ENCODE results near the gene TTC9C. TPM values are rescaled to one million over a fixed set of nuclear protein-coding genes. Genes with fewer than 3 reads are reported as not detected.

TTC9C gene
- total RNA-seq = 33.1 and 36.9 TPM in 2 replicates

GRCh38 chr11:62728171-62728988 is at the start of gene TTC9C:
TTC9C (plus strand) TSS chr11:62728486; CDS start chr11:62728849, 363 bp downstream.

GRCh38 chr11:62678770-62679696 is 49.3 kb upstream of the TTC9C start, which contains the start of gene UBXN1:
UBXN1 (minus strand) TSS chr11:62679073; CDS start chr11:62678923, 150 bp downstream.

DNA sequence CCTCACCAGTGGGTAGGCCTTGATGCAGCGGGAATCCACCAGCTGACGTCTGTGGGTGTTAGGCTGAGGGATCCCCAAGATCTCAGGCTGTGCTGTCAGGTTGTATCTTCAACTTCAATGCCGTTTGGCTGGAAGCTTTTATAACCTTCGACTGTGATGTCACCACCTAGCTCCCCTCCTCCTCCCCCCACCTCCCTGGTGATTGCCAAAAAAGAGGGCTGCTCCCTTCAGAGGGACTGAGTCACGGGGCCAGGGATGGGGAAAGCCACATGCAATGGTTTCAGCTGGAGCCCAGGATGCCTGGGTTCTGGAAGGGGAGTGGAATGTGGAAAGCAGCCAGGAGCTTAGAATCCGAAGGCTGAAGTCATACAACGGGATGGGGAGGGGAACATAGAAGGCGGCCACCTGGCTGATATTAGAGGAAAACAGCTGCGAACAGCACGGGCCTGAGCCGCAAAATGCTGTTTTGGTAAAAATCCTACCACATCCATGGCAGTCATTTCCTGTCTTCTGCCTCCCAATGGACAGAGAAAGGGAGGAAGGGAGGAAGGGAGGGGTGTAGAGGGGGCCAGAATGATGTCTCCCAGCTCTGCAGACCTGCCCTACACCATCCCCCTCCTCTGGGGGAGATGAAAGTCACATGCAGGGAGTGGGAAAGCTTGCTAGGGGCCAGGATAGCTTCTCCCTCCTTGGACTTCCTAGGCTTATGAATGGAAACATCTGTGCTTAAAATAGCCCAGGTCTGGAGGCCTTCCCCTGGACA is 38.7 kb upstream of the TTC9C start, which contains the start of gene LRRN4CL:
Gene LRRN4CL (minus strand): TSS at position 110 of the 763 bp plus-strand sequence. CDS start 1,022 bp downstream, outside the sequence.

DNA sequence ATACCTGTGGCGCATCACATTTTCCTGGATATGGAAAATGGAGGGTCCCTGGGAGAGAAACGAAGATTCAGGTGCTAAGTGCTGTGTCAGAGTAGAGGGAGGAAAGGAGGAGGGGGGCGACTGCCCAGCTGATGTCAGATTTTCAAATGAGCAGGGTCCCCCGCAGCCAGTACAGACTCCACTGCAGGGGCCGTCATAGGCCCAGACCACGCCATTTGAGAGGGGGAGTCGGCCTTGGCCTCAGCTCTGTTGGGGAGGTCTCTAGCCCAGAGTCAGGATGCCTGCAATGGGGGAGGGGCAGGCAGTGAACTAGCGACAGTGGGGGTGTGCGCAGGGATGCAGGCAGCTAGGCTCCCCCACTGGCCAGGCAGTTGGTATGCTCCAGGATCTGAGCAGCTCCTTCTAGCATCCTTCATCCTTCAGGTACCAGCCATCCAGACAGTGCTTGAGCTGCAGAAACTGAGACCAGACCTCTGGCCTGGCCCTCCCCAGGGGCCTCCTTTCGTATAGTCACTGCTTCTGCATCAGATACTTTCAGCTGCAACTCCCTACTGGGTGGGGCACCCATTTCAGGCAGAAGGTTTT is 20.9 kb upstream of the TTC9C start, which contains the start of the genes BSCL2 and GNG3:
Gene BSCL2 (minus strand): TSS at position 148 of the 585 bp plus-strand sequence. CDS start 229 bp downstream, outside the sequence.
Gene GNG3 (plus strand): TSS at position 400 of the 585 bp plus-strand sequence. CDS start 620 bp downstream, outside the sequence.

GRCh38 chr11:62727165-62727871 is 968 bp upstream of the TTC9C start, which contains the start of gene HNRNPUL2:
HNRNPUL2 (minus strand) TSS chr11:62727457; CDS start chr11:62727156, 301 bp downstream.

GRCh38 chr11:62753736-62754603 is 25.7 kb downstream of the TTC9C start, which contains the start of gene ZBTB3:
ZBTB3 (minus strand) TSS chr11:62754160; CDS start chr11:62753664, 496 bp downstream.

GRCh38 chr11:62771144-62772021 is 43.1 kb downstream of the TTC9C start, which contains the start of gene TAF6L:
TAF6L (plus strand) TSS chr11:62771396; CDS start chr11:62775784, 4,388 bp downstream.

GRCh38 chr11:62787005-62787759 is 58.9 kb downstream of the TTC9C start, which contains the start of gene TMEM179B:
TMEM179B (plus strand) TSS chr11:62787402; CDS start chr11:62787432, 30 bp downstream.

Other genes starting within 250 kb of the TTC9C start
- 867 and 944 TPM in 2 replicates for gene AHNAK, start 181.7 kb upstream of the TTC9C start, total RNA-seq
- 1,356 and 1,684 TPM in 2 replicates for gene EEF1G, start 154.6 kb upstream of the TTC9C start, total RNA-seq
- 9.7 and 13.6 TPM in 2 replicates for gene TUT1, start 137.0 kb upstream of the TTC9C start, total RNA-seq
- 99.8 and 122 TPM in 2 replicates for gene MTA2, start 126.6 kb upstream of the TTC9C start, total RNA-seq
- 24.0 and 33.6 TPM in 2 replicates for gene EML3, start 115.7 kb upstream of the TTC9C start, total RNA-seq
- gene ROM1, start 115.2 kb upstream of the TTC9C start, total RNA-seq = 3.9 and 4.6 TPM in 2 replicates
- gene B3GAT3, start 106.5 kb upstream of the TTC9C start, total RNA-seq = 26.5 and 48.8 TPM in 2 replicates
- gene GANAB, start 81.9 kb upstream of the TTC9C start, total RNA-seq = 339 and 341 TPM in 2 replicates
- 26.2 and 41.0 TPM in 2 replicates for gene INTS5, start 75.2 kb upstream of the TTC9C start, total RNA-seq
- 22.5 and 25.9 TPM in 2 replicates for gene C11orf98, start 63.3 kb upstream of the TTC9C start, total RNA-seq
- gene CSKMT, start 63.2 kb upstream of the TTC9C start, total RNA-seq = 5.2 and 7.8 TPM in 2 replicates
- 6.9 and 8.7 TPM in 2 replicates for gene UQCC3, start 56.8 kb upstream of the TTC9C start, total RNA-seq
- 4.3 and 6.1 TPM in 2 replicates for gene LBHD1, start 56.2 kb upstream of the TTC9C start, total RNA-seq
- 118 and 157 TPM in 2 replicates for gene UBXN1, start 49.4 kb upstream of the TTC9C start, total RNA-seq
- gene LRRN4CL, start 39.0 kb upstream of the TTC9C start, total RNA-seq = 68.9 and 89.6 TPM in 2 replicates
- 49.5 and 76.3 TPM in 2 replicates for gene BSCL2, start 21.1 kb upstream of the TTC9C start, total RNA-seq
- 0.17 TPM in 1 of 2 replicates, not detected in the other for gene GNG3, start 20.8 kb upstream of the TTC9C start, total RNA-seq
- gene HNRNPUL2, start 1.0 kb upstream of the TTC9C start, total RNA-seq = 9.6 and 18.3 TPM in 2 replicates
- 14.1 and 17.4 TPM in 2 replicates for gene ZBTB3, start 25.7 kb downstream of the TTC9C start, total RNA-seq
- 41.0 and 73.6 TPM in 2 replicates for gene POLR2G, start 33.1 kb downstream of the TTC9C start, total RNA-seq
- gene TAF6L, start 42.9 kb downstream of the TTC9C start, total RNA-seq = 26.3 and 27.2 TPM in 2 replicates
- 40.7 and 52.1 TPM in 2 replicates for gene TMEM179B, start 58.9 kb downstream of the TTC9C start, total RNA-seq
- gene TMEM223, start 63.5 kb downstream of the TTC9C start, total RNA-seq = 14.7 and 19.0 TPM in 2 replicates
- 23.7 and 30.3 TPM in 2 replicates for gene NXF1, start 77.0 kb downstream of the TTC9C start, total RNA-seq
- 47.5 and 48.1 TPM in 2 replicates for gene STX5, start 103.6 kb downstream of the TTC9C start, total RNA-seq
- not detected in 2 replicates for gene TEX54, start 104.4 kb downstream of the TTC9C start, total RNA-seq
- gene WDR74, start 111.1 kb downstream of the TTC9C start, total RNA-seq = 26.3 and 48.0 TPM in 2 replicates
- 172 and 241 TPM in 2 replicates for gene SLC3A2, start 152.4 kb downstream of the TTC9C start, total RNA-seq
- not detected in 2 replicates for gene CHRM1, start 192.9 kb downstream of the TTC9C start, total RNA-seq